GM12873 (cell line): Measurements from ENCODE around the gene SMAP1.

ENCODE experiments used
- CTCF ChIP-seq: IDR thresholded peaks from 2 replicates; pipeline ENCODE4 v1.5.1; 2012; ENCODE audit warnings: low read depth, mild to moderate bottlenecking, moderate library complexity, low read length, control low read depth; ENCODE audit not compliant: insufficient read depth; ENCODE audit errors: missing control alignments

The SMAP1 gene

GRCh38 chr6:70903665-70904452, 236.2 kb downstream of the SMAP1 start:
- TF ChIP-seq CTCF = no peak

GRCh38 chr6:70905742-70906141, 238.1 kb downstream of the SMAP1 start:
- TF ChIP-seq CTCF = no peak
